OCI-M2 (cell line): ENCODE data around the gene KDM8.

Source experiments
- DNase-seq: peaks from one replicate; lab custom pipeline; 2025; ENCODE audit not compliant: unreplicated experiment; lab: John Stamatoyannopoulos, UW

The KDM8 gene

GRCh38 chr16:27228621-27229501 lies 25.5 kb downstream of the KDM8 start:
- DNase-seq = no peak

DNA sequence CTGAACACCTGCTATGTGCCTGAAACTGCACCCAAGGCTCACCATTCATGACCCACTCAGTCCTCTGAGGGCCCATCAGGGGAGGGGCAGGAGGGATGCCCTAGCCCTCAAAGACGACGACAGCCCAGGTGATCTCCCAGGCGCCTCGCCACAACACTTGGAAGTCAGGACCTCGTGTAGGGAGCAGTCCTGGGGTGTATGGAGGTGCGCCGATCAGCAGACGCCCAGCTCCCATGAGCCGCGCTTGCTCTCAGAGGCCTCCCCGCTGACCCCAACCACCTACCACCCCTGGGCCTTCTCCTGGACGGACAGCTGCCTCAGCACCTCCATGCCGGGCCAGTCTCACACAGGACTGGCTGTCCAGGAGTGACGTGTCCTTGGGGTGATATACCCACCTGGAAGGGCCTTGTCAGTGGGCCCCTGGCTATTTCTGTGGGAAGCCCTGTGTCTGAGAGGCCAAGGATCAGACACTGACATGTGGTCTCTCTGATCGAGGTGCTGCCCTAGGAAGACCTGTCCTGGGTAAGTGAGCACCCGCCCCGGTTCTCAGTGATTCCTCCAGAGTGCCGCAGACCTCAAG lies 26.7 kb downstream of the KDM8 start:
- DNase-seq = no peak

- no peak for DNase-seq
These were observed 27.3 kb downstream of the KDM8 start for GRCh38 chr16:27230562-27231001.

DNA sequence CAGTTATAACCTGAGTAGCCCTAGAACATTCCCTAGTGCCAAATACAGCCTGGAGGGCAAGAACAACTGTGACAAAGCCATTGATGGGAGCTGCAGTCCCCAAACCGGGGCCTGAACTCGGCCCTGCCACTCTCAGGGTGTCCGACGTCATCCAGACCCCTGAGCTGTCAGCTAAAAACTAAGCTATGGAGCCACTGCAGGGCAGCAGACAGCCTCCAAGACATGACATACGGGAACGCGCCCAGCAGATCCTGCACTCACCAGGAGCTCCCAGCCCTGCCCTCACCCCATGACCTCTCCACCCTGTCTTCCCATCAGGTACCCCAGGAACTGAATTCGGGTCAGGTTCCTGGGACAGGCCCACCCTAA lies 28.4 kb downstream of the KDM8 start:
- DNase-seq = no peak

GRCh38 chr16:27232061-27232900 lies 29.0 kb downstream of the KDM8 start:
- no peak for DNase-seq

- no peak for DNase-seq
These were observed 29.7 kb downstream of the KDM8 start for GRCh38 chr16:27232901-27233625.

DNA sequence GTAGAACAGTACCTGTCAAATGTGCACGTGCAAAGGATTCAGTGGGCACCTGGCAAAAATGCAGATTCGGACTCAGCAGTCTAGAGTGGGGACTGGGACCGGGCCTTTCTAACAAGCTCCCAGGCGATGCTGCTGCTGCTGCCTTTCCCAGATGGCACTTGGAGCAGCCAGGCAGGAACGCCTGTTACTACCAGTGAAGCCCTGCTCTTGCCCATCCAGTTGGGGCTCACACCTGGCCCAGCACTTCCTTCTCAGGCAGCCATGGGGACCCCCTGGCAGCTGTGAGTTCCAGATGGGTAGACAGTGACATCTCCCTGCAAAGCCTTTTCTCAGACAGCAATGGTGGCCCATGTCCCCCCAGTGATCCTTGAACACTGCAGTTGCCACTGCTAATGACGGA lies 30.4 kb downstream of the KDM8 start:
- DNase-seq = no peak

GRCh38 chr16:27234171-27234570 lies 30.8 kb downstream of the KDM8 start:
- no peak for DNase-seq

- DNase-seq = no peak
These were observed 31.3 kb downstream of the KDM8 start for GRCh38 chr16:27234603-27235002.

GRCh38 chr16:27235055-27235937 lies 32.0 kb downstream of the KDM8 start:
- peak; percentile 72 for DNase-seq

DNA sequence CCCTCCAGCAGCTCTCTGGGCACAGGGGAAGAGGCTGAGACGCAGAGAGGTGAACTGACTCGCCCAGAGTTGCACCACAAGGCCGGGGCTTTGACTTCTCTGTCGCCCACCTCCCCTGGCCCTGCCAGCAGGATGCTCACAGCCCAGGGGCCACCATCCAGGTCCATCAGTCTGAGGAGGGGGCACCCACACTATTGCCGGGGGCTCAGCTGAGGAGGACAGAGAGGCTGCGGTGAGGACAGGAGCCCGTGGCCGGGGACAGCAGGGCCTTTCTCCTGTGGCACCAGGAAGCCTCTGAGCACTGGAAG lies 32.6 kb downstream of the KDM8 start:
- DNase-seq = no peak

- DNase-seq = no peak
These were observed 33.4 kb downstream of the KDM8 start for GRCh38 chr16:27236635-27237218.

- no peak for DNase-seq
These were observed 34.1 kb downstream of the KDM8 start for GRCh38 chr16:27237219-27238015.

GRCh38 chr16:27238016-27238587 lies 34.8 kb downstream of the KDM8 start:
- DNase-seq = no peak

DNA sequence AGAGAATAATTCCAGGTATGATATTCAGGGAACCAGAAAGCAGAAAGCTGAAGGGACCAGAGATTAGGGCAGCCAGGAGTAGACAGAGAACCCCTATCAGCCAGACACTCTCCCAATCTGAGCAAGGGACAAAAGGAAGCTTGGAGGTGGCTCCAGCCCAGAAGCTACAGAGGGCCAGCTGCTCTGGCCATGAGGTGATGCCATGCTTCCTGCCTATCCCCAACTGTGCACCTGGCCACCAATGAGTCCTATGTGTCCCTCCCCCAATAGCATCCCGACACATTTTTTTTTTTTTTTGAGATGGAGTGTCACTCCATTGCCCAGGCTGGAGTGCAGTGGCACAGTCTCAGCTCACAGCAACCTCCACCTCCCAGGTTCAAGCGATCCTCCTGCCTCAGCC lies 35.3 kb downstream of the KDM8 start:
- no peak for DNase-seq

DNA sequence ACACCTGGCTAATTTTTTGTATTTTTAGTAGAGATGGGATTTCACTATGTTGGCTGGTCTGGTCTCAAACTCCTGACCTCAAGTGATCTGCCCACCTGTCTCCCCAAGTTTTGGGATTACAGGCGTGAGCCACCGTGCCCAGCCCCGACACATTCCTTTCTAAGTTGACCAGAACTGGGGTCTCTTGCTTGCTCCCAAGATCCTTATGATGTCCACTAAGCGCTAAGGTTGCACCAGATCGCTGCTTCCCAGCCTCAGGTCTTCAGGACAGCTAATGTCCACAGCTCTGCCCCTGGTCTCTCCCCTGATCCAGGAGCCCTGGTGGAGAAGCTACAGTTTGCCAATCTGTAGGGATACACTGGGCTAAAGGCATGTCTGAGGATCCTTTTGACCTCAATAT lies 35.7 kb downstream of the KDM8 start:
- DNase-seq = no peak

GRCh38 chr16:27239906-27240655 lies 36.8 kb downstream of the KDM8 start:
- DNase-seq = no peak

DNA sequence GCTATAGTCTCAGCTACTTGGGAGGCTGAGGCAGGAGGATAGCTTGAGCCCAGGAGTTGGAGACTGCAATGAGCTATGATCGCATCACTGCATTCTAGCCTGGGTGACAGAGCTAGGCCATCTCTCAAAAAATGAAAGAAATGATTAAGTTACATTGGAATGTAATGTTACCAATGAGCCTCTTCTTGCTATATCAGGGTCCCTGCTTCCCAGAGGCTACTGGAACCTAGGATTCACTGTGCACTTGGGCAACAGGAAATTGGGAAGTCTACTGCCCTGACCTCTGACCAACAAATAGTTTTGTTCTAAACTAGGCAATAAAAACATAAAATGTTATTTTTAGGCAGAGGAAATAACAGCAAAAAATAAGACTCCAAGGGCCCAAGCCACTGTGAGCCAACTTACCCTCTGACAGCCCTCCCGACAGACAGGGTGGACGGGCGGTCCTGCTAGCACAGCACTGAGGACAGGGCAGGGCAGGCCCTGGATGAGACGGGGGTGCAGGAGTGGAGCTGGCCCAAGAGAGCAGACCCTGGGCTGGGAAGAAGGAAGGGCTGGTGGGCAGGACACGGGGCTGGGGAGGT lies 37.7 kb downstream of the KDM8 start:
- no peak for DNase-seq
